SHP77 (cell line): ENCODE results near the gene TRIO.
"Not testable (repeated sequence)": the region's sequence is repeated elsewhere in the genome, so short reads cannot be mapped to it uniquely, and the experiment has no call there.

Experiments
- DNase-seq, 2 experiments: peaks; one replicate each; lab custom pipeline; 2025; lab: John Stamatoyannopoulos, UW

Gene TRIO

DNA sequence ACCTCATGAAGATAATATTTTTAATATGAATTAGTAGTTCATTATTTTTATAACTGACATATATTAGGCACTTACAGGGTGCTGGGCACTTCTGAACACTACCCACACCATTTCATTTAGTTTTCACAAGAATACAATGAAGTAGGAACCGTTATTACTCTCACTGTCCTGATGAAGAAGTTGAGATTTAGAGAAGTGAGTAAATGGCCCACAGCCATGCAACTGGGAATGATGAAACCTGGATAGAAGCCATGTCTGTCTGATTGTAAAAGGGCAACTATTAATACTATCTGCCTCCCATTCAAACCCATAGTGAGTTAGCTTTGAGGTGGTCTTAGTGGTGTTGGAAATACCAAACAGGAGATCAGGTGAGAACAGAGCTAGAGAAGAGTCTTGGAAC lies 408.9 kb downstream of the TRIO start:
- no peak for DNase-seq

DNA sequence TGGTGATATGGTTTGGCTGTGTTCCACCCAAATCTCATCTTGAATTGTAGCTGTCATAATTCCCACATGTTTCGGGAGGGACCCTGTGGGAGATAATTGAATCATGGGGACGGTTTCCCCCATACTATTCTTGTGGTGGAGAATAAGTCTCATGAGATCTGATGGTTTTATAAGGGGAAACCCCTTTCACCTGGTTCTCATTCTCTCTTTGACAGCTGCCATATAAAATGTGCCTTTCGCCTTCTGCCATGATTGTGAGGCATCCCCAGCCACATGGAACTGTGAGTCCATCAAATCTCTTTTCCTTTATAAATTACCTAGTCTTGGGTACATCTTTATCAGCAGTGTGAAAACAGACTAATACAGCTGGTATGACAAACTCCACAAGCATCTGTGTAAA lies 411.1 kb downstream of the TRIO start:
- DNase-seq, result not testable (repeated sequence)

DNA sequence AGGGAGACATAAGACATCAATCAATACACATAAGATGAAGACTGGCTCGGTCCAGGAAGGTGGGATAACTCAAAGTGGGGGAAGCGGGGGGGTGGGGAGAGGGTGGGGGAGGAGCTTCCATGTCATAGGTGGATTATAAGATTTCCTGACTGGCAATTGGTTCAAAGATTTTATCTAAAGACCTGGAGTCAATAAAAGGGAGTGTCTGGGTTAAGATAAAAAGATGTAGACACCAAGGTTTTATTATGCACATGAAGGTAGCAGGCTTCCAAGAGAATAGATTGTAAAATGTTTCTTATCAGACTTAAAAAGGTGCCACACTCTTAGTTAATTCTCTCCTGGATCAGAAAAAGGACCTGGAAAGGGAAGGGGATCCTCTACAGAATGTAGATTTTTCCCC lies 412.9 kb downstream of the TRIO start:
- DNase-seq, result no peak

DNA sequence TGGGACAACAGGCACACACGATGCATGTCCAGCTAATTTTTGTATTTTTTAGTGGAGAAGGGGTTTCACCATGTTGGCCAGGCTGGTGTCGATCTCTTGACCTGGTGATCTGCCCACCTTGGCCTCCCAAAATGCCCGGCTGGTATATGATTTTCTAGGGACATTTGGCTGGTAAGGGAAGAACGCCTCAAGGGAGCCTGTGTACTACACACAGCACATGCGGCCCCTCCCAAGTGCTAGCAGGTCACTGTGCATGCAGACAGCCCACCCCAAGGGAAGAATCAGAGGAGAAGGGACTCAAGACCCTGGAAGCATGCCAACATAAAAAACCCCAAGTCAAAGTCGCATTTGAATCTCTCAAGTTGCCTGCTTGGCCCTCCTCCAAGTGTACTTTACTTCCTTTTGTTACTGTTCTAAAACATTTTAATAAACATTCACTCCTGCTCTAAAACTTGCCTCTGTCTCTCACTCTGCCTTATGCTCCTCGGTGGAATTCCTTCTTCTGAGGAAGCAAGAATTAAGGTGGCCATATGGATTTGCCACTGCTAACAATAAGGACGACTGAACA lies 414.1 kb downstream of the TRIO start:
- DNase-seq, result no peak

DNA sequence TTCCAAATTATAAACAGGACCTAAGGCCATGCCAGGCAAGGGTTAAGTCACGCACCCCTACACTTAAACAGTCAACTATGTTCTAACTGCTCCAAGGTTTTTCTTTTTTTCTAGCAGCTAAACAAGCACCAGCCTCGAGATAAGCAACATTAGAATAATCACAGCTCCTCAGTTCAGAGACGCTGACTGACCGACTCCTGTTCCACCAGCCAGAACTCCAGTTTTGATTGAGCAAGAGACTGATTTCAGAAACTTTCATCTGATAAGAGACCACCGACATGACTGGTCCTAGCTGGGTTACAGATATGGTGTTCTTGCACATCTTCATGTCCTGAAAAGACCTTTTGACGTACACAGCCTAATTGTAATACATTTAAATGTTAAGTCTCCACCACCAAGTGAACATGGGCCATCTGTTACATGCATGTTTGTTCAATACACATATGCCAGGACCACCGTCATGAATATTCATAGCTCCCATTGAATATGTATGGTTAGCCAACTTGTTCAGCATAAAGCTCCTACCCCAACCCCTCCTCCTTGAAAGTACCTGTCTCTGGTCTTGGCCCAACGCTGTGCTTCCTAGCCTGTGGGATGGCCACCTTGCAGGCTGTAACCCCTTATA lies 414.8 kb downstream of the TRIO start:
- DNase-seq, result no peak
